Liver (tissue), 9 donors: ENCODE data around the gene LRRC25. TPM values are rescaled to one million over a fixed set of nuclear protein-coding genes. Genes with fewer than 3 reads are reported as not detected.

Source experiments
- DNase-seq: peaks from one replicate; pipeline ENCODE4 v3.0.0-alpha.2; 2017; ENCODE audit warnings: low spot score
- H3K27ac ChIP-seq, 2 donors: one replicate each; pipeline ENCODE4 v1.7.0; 2013; ENCODE audit warnings: inconsistent platforms in 2 of 2, low read length in 2 of 2, control low read depth in 1 of 2, low read depth in 1 of 2, mild to moderate bottlenecking in 1 of 2
- H3K27me3 ChIP-seq, 4 donors: one replicate each; pipeline versions ENCODE4 v1.6.1 to v1.7.0; 2013; ENCODE audit warnings: low read length in 3 of 4, inconsistent platforms in 1 of 4, mild to moderate bottlenecking in 1 of 4, moderate library complexity in 1 of 4; ENCODE audit not compliant: control insufficient read depth in 4 of 4, insufficient read depth in 4 of 4
- H3K36me3 ChIP-seq, 4 donors: one replicate each; pipeline versions ENCODE4 v1.6.1 to v1.7.0; 2013; ENCODE audit warnings: low read length in 3 of 4, mild to moderate bottlenecking in 3 of 4, low read depth in 1 of 4, moderate library complexity in 1 of 4; ENCODE audit not compliant: control insufficient read depth in 4 of 4, insufficient read depth in 3 of 4
- H3K4me1 ChIP-seq, 4 donors: one replicate each; pipeline versions ENCODE4 v1.6.1 to v1.7.0; 2013; ENCODE audit warnings: low read length in 3 of 4, mild to moderate bottlenecking in 3 of 4, moderate library complexity in 1 of 4; ENCODE audit not compliant: control insufficient read depth in 4 of 4, insufficient read depth in 4 of 4
- H3K4me3 ChIP-seq, 3 donors: one replicate each; pipeline versions ENCODE4 v1.6.1 to v1.7.0; 2013; ENCODE audit warnings: low read length in 3 of 3, control low read depth in 1 of 3, low read depth in 1 of 3, mild to moderate bottlenecking in 1 of 3
- H3K9ac ChIP-seq, 2 donors: one replicate each; pipeline ENCODE4 v1.7.0; 2013; ENCODE audit warnings: low read length in 2 of 2, mild to moderate bottlenecking in 2 of 2, moderate library complexity in 2 of 2, control low read depth in 1 of 2, low read depth in 1 of 2
- H3K9me3 ChIP-seq, 4 donors: one replicate each; pipeline versions ENCODE4 v1.6.1 to v1.7.0; 2013; ENCODE audit warnings: low read length in 3 of 4; ENCODE audit not compliant: control insufficient read depth in 4 of 4
- EGR1 ChIP-seq, 2 donors: IDR thresholded peaks; 2 replicates each; pipeline ENCODE4 v1.6.1; 2016 to 2018; ENCODE audit warnings: antibody characterized with exemption in 2 of 2, low read depth in 2 of 2
- FOXA1 ChIP-seq: IDR thresholded peaks from 2 replicates; pipeline ENCODE4 v1.6.1; 2016; ENCODE audit warnings: antibody characterized with exemption
- FOXA2 ChIP-seq: IDR thresholded peaks from 2 replicates; pipeline ENCODE4 v1.6.1; 2016; ENCODE audit warnings: antibody characterized with exemption
- GABPA ChIP-seq, 2 donors: IDR thresholded peaks in 1 of 2; conservative IDR thresholded peaks in 1 of 2; 2 replicates each; pipeline ENCODE4 v1.6.1; 2016; ENCODE audit warnings: antibody characterized with exemption in 2 of 2, mild to moderate bottlenecking in 1 of 2, moderate library complexity in 1 of 2
- HNF4A ChIP-seq, 2 donors: conservative IDR thresholded peaks; 2 replicates each; pipeline ENCODE4 v1.6.1; 2016; ENCODE audit warnings: antibody characterized with exemption in 2 of 2, mild to moderate bottlenecking in 2 of 2
- HNF4G ChIP-seq: IDR thresholded peaks from 2 replicates; pipeline ENCODE4 v1.6.1; 2016; ENCODE audit warnings: antibody characterized with exemption
- MAX ChIP-seq: IDR thresholded peaks from 2 replicates; pipeline ENCODE4 v1.6.1; 2016; ENCODE audit warnings: antibody characterized with exemption
- NR2F2 ChIP-seq: IDR thresholded peaks from 2 replicates; pipeline ENCODE4 v1.6.1; 2016; ENCODE audit warnings: antibody characterized with exemption
- RAD21 ChIP-seq, 2 donors: IDR thresholded peaks; 2 replicates each; pipeline ENCODE4 v1.6.1; 2016; ENCODE audit warnings: antibody characterized with exemption in 2 of 2, mild to moderate bottlenecking in 2 of 2
- YY1 ChIP-seq: IDR thresholded peaks from 2 replicates; pipeline ENCODE4 v1.6.1; 2016; ENCODE audit warnings: antibody characterized with exemption, mild to moderate bottlenecking
- ZBTB33 ChIP-seq: IDR thresholded peaks from 2 replicates; pipeline ENCODE4 v1.6.1; 2016; ENCODE audit warnings: antibody characterized with exemption
- WGBS: extraction: QIAGEN DNeasy Blood & Tissue Kit; methylation state at CpG from one replicate; pipeline ENCODE4 v1.1.7; 2013; 5-methylcytosine and 5-hydroxymethylcytosine counted together
- polyA plus RNA-seq, 2 donors: library from polyadenylated mRNA; stranded (reverse) in 1 of 2; unstranded in 1 of 2; fragments of 200-250 nt in 1 of 2; fragments of >200 nt in 1 of 2; fragmentation: Nextera tagmentation in 1 of 2; extraction: Ambion mirVana in 1 of 2; gene quantifications; one replicate each; pipeline versions ENCODE4 v1.2.1 to v1.2.3, GENCODE V29; 2013 to 2015
- total RNA-seq, 2 donors: library from RNA; depleted of rRNA; stranded (reverse); fragments of >200 nt; gene quantifications; one replicate each; pipeline ENCODE4 v1.2.3, GENCODE V29; 2014
- TF ChIP-seq, protein P1 (sequence below): IDR thresholded peaks from 2 replicates; pipeline ENCODE4 v1.6.1; 2016; ENCODE audit warnings: antibody characterized with exemption
- donor health status: healthy.
- donor health status: healthy.
- donor health status: healthy.
- donor health status: healthy.
- donor health status: healthy.

LRRC25 gene
- total and polyA plus RNA-seq, 4 donors = 2.3 to 13.4 (median 6.9) TPM

DNA sequence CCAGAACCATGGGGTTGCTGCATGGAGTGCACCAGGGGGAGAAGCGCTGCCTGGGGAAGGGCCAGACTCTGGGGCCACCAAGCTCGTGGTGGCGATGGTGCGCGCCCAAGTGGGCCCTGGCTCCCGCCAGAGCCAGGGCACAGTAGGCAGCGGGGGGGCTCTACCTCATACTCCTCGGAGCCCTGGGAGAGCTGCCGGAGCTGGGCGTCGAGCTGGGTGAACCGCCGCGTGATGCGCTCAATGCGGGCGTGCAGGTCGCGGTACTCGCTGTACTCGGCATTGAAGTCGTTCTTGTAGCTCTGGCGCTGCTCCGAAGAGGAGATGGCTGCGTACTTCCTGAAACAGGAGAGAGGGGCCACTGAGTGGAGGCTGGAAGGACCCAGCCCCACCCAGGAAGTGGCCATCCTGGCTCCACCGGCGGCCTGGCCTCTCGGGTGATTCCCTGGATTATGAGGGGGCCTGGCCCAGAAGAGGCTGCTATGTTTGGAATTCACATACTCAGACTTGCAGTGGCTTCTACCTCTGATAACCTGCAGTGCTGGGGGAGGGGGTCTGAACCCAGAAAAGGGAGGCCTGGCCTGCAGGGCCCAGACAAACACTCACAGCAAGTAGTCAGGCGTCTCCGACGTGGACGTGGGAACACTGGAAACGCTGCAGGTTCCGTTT is 48.9 kb upstream of the LRRC25 start:
- H3K36me3 ChIP-seq = peaks cover 12 to 52% (median 28%) of the 10 kb centered on the region in 4 donors
- TF ChIP-seq FOXA2 (no peak), FOXA1 (no peak), RAD21 (IDR thresholded peaks at IDR 0.05) (no peak), GABPA (IDR thresholded peaks at IDR 0.05 in 1 of 2, conservative IDR thresholded peaks at IDR 0.05 in 1 of 2) (no peak), HNF4G (no peak), MAX (no peak)
- DNase-seq = no peak
- H3K27ac ChIP-seq = no peak overlapping the region
- H3K27me3 ChIP-seq = no peaks in the 10 kb centered on the region
- no peak overlapping the region for H3K9ac ChIP-seq
- H3K4me3 ChIP-seq = no peak overlapping the region
- H3K4me1 ChIP-seq = peaks cover 0 to 17% (median 13%) of the 10 kb centered on the region in 4 donors
- H3K9me3 ChIP-seq = no peaks in the 10 kb centered on the region
- WGBS = 89% methylated on average over 34 of the region's 34 CpGs

DNA sequence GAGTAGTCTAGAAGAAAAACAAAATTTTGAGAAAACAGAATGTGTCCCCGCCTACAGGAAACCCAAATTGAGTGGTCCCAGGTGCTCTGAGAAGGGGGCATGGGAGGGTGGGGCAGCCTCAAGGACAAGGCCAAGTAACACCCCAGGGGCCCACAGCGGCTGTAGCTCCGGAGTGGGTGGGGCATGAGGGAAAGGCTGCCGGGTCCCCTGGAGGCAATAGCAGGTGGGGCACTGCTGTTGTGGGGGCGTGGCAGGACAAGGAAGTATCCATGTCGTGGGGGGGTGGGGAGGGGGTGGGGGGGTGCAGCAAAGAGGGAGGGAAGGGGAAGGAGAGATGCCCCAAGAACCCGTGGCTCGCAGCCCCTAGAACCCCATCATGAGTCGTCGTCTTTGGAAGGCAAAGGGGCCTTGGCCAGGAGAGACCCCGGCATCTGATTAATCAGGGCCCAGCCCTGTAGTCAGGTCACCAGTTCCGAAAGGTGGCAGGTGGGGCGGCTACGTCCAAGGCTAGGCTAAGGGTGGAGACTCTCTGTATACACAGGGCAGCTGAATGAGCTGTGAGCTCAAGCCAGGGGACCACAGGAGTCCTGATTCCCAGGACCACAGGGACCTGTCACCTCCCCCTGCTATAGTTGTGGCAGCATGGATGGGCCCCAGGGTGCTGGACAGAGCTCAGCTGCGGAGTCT is 48.0 kb upstream of the LRRC25 start:
- Histone ChIP-seq H3K4me1 (peaks cover 0 to 15% (median 12%) of the 10 kb centered on the region in 4 donors), H3K4me3 (no peak overlapping the region), H3K27ac (no peak overlapping the region), H3K9me3 (no peaks in the 10 kb centered on the region), H3K36me3 (peaks cover 12 to 51% (median 27%) of the 10 kb centered on the region in 4 donors), H3K27me3 (no peaks in the 10 kb centered on the region), H3K9ac (no peak overlapping the region)
- DNase-seq = no peak
- WGBS = 84% methylated on average over 15 of the region's 15 CpGs
- TF ChIP-seq MAX (no peak), YY1 (no peak), RAD21 (IDR thresholded peaks at IDR 0.05) (no peak), ZBTB33 (no peak), NR2F2 (no peak), EGR1 (IDR thresholded peaks at IDR 0.05; ENCODE audit: low read depth in 2 of 2) (no peak), GABPA (IDR thresholded peaks at IDR 0.05 in 1 of 2, conservative IDR thresholded peaks at IDR 0.05 in 1 of 2) (no peak)
- TF ChIP-seq, protein P1, sequence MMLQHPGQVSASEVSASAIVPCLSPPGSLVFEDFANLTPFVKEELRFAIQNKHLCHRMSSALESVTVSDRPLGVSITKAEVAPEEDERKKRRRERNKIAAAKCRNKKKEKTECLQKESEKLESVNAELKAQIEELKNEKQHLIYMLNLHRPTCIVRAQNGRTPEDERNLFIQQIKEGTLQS = no peak

GRCh38 chr19:18444513-18444912 is 47.1 kb upstream of the LRRC25 start:
- Histone ChIP-seq H3K36me3 (peaks cover 8 to 43% (median 21%) of the 10 kb centered on the region in 4 donors), H3K27ac (no peak overlapping the region), H3K9me3 (no peaks in the 10 kb centered on the region), H3K27me3 (no peaks in the 10 kb centered on the region), H3K9ac (no peak overlapping the region), H3K4me3 (no peak overlapping the region), H3K4me1 (peaks cover 0 to 17% (median 13%) of the 10 kb centered on the region in 4 donors)
- DNase-seq = no peak
- WGBS = 95% methylated on average over 19 of the region's 19 CpGs
- TF ChIP-seq FOXA2 = no peak
- no peak for TF ChIP-seq MAX
- TF ChIP-seq RAD21 (IDR thresholded peaks at IDR 0.05) = no peak
- TF ChIP-seq, protein P1 = no peak
- no peak for TF ChIP-seq HNF4A (conservative IDR thresholded peaks at IDR 0.05)
- TF ChIP-seq FOXA1 = no peak
